ENCODE data around the gene SHROOM3. TPM values are rescaled to one million over a fixed set of nuclear protein-coding genes. Genes with fewer than 3 reads are reported as not detected.

Gene SHROOM3
- total RNA-seq, 2 experiments from 2014 or later: not detected

GRCh38 chr4:76752861-76753501 lies 318.0 kb downstream of the SHROOM3 start:
- H3K27me3 Mint-ChIP-seq (ENCODE audit: low read depth): peaks cover 18% of the 10 kb centered on the region
- H3K4me1 Mint-ChIP-seq (ENCODE audit: low read depth): no peaks in the 10 kb centered on the region
- H3K9me3 Mint-ChIP-seq (ENCODE audit: insufficient read depth): no peaks in the 10 kb centered on the region
- H3K36me3 Mint-ChIP-seq (ENCODE audit: low read depth): no peaks in the 10 kb centered on the region
- ChIA-PET CTCF (no interaction called here), POLR2A (no interaction called here)
- no peak overlapping the region for H3K27ac Mint-ChIP-seq
- ATAC-seq: no peak
- DNase-seq: no peak
- no peak overlapping the region for H3K4me3 Mint-ChIP-seq

- ATAC-seq (no peak), DNase-seq (no peak)
- Mint-ChIP-seq H3K27me3 (ENCODE audit: low read depth) (peaks cover 17% of the 10 kb centered on the region), H3K4me1 (ENCODE audit: low read depth) (no peaks in the 10 kb centered on the region), H3K9me3 (ENCODE audit: insufficient read depth) (no peaks in the 10 kb centered on the region), H3K27ac (no peak overlapping the region), H3K36me3 (ENCODE audit: low read depth) (no peaks in the 10 kb centered on the region), H3K4me3 (no peak overlapping the region)
- POLR2A ChIA-PET: no interaction called here
- CTCF ChIA-PET: no interaction called here
These were observed 318.8 kb downstream of the SHROOM3 start for GRCh38 chr4:76753814-76754213.

- no peaks in the 10 kb centered on the region for H3K9me3 Mint-ChIP-seq (ENCODE audit: insufficient read depth)
- CTCF ChIA-PET: no interaction called here
- no peaks in the 10 kb centered on the region for H3K4me1 Mint-ChIP-seq (ENCODE audit: low read depth)
- H3K4me3 Mint-ChIP-seq: no peak overlapping the region
- no peak for ATAC-seq
- no peak overlapping the region for H3K27ac Mint-ChIP-seq
- POLR2A ChIA-PET: no interaction called here
- no peaks in the 10 kb centered on the region for H3K36me3 Mint-ChIP-seq (ENCODE audit: low read depth)
- H3K27me3 Mint-ChIP-seq (ENCODE audit: low read depth): peaks cover 14% of the 10 kb centered on the region
- DNase-seq: no peak
These were observed 319.4 kb downstream of the SHROOM3 start for GRCh38 chr4:76754439-76754838.

- Mint-ChIP-seq H3K4me1 (ENCODE audit: low read depth) (no peaks in the 10 kb centered on the region), H3K9me3 (ENCODE audit: insufficient read depth) (no peaks in the 10 kb centered on the region), H3K27ac (no peak overlapping the region), H3K36me3 (ENCODE audit: low read depth) (no peaks in the 10 kb centered on the region), H3K27me3 (ENCODE audit: low read depth) (peaks cover 11% of the 10 kb centered on the region), H3K4me3 (no peak overlapping the region)
- ChIA-PET CTCF (no interaction called here), POLR2A (no interaction called here)
- ATAC-seq (no peak), DNase-seq (no peak)
These were observed 320.7 kb downstream of the SHROOM3 start for GRCh38 chr4:76755756-76756155.

- no peak overlapping the region for H3K27ac Mint-ChIP-seq
- ChIA-PET CTCF (interaction anchor here (1.1 kb wide), 1 partner anchor 12 kb away, joined by 4 read pairs; no protein-coding TSS in a partner anchor), POLR2A (no interaction called here)
- H3K27me3 Mint-ChIP-seq (ENCODE audit: low read depth): peaks cover 11% of the 10 kb centered on the region
- no peaks in the 10 kb centered on the region for H3K4me1 Mint-ChIP-seq (ENCODE audit: low read depth)
- DNase-seq (no peak), ATAC-seq (no peak)
- H3K9me3 Mint-ChIP-seq (ENCODE audit: insufficient read depth): no peaks in the 10 kb centered on the region
- no peaks in the 10 kb centered on the region for H3K36me3 Mint-ChIP-seq (ENCODE audit: low read depth)
- no peak overlapping the region for H3K4me3 Mint-ChIP-seq
These were observed 321.4 kb downstream of the SHROOM3 start for GRCh38 chr4:76756416-76756815.

GRCh38 chr4:76757418-76757939 lies 322.4 kb downstream of the SHROOM3 start:
- ChIA-PET POLR2A (no interaction called here), CTCF (interaction anchor here (0.7 to 1.7 kb wide), 8 partner anchors 10 to 287 kb away, joined by 3 to 6 read pairs (median 3); no protein-coding TSS in a partner anchor)
- no peaks in the 10 kb centered on the region for H3K36me3 Mint-ChIP-seq (ENCODE audit: low read depth)
- H3K4me1 Mint-ChIP-seq (ENCODE audit: low read depth): no peaks in the 10 kb centered on the region
- no peak overlapping the region for H3K27ac Mint-ChIP-seq
- no peaks in the 10 kb centered on the region for H3K9me3 Mint-ChIP-seq (ENCODE audit: insufficient read depth)
- peaks cover 6% of the 10 kb centered on the region for H3K27me3 Mint-ChIP-seq (ENCODE audit: low read depth)
- no peak overlapping the region for H3K4me3 Mint-ChIP-seq
- ATAC-seq (no peak), DNase-seq (no peak)

GRCh38 chr4:76758290-76758882 lies 323.4 kb downstream of the SHROOM3 start:
- no peak overlapping the region for H3K27ac Mint-ChIP-seq
- no peaks in the 10 kb centered on the region for H3K4me1 Mint-ChIP-seq (ENCODE audit: low read depth)
- POLR2A ChIA-PET: no interaction called here
- DNase-seq (no peak), ATAC-seq (peak; percentile 44)
- CTCF ChIA-PET: interaction anchor here (0.9 to 1.7 kb wide), 6 partner anchors 20 to 324 kb away, joined by 3 to 6 read pairs (median 3); no protein-coding TSS in a partner anchor
- H3K27me3 Mint-ChIP-seq (ENCODE audit: low read depth): peaks cover 6% of the 10 kb centered on the region
- no peaks in the 10 kb centered on the region for H3K9me3 Mint-ChIP-seq (ENCODE audit: insufficient read depth)
- H3K4me3 Mint-ChIP-seq: no peak overlapping the region
- no peaks in the 10 kb centered on the region for H3K36me3 Mint-ChIP-seq (ENCODE audit: low read depth)

GRCh38 chr4:76758996-76759395 lies 324.0 kb downstream of the SHROOM3 start:
- Mint-ChIP-seq H3K4me1 (ENCODE audit: low read depth) (no peaks in the 10 kb centered on the region), H3K27ac (no peak overlapping the region), H3K36me3 (ENCODE audit: low read depth) (no peaks in the 10 kb centered on the region), H3K9me3 (ENCODE audit: insufficient read depth) (no peaks in the 10 kb centered on the region), H3K4me3 (no peak overlapping the region), H3K27me3 (ENCODE audit: low read depth) (peaks cover 6% of the 10 kb centered on the region)
- CTCF ChIA-PET: interaction anchor here (1.0 kb wide), 1 partner anchor 328 kb away, joined by 4 read pairs; no protein-coding TSS in a partner anchor
- no peak for DNase-seq
- POLR2A ChIA-PET: no interaction called here
- no peak for ATAC-seq

GRCh38 chr4:76760193-76760592 lies 325.2 kb downstream of the SHROOM3 start:
- H3K4me1 Mint-ChIP-seq (ENCODE audit: low read depth): no peaks in the 10 kb centered on the region
- peaks cover 10% of the 10 kb centered on the region for H3K27me3 Mint-ChIP-seq (ENCODE audit: low read depth)
- CTCF ChIA-PET: interaction anchor here (1.0 to 1.3 kb wide), 3 partner anchors 13 to 330 kb away, joined by 3 to 4 read pairs (median 3); no protein-coding TSS in a partner anchor
- POLR2A ChIA-PET: no interaction called here
- DNase-seq (no peak), ATAC-seq (no peak)
- H3K4me3 Mint-ChIP-seq: no peak overlapping the region
- no peaks in the 10 kb centered on the region for H3K9me3 Mint-ChIP-seq (ENCODE audit: insufficient read depth)
- no peaks in the 10 kb centered on the region for H3K36me3 Mint-ChIP-seq (ENCODE audit: low read depth)
- no peak overlapping the region for H3K27ac Mint-ChIP-seq

- Mint-ChIP-seq H3K4me1 (ENCODE audit: low read depth) (no peaks in the 10 kb centered on the region), H3K9me3 (ENCODE audit: insufficient read depth) (no peaks in the 10 kb centered on the region), H3K4me3 (no peak overlapping the region), H3K36me3 (ENCODE audit: low read depth) (no peaks in the 10 kb centered on the region), H3K27me3 (ENCODE audit: low read depth) (peaks cover 10% of the 10 kb centered on the region), H3K27ac (no peak overlapping the region)
- DNase-seq (no peak), ATAC-seq (no peak)
- ChIA-PET POLR2A (no interaction called here), CTCF (no interaction called here)
These were observed 327.4 kb downstream of the SHROOM3 start for GRCh38 chr4:76762137-76763130.

- ChIA-PET CTCF (no interaction called here), POLR2A (no interaction called here)
- DNase-seq (no peak), ATAC-seq (no peak)
- Mint-ChIP-seq H3K27ac (no peak overlapping the region), H3K27me3 (ENCODE audit: low read depth) (peaks cover 13% of the 10 kb centered on the region), H3K4me1 (ENCODE audit: low read depth) (no peaks in the 10 kb centered on the region), H3K4me3 (no peak overlapping the region), H3K9me3 (ENCODE audit: insufficient read depth) (no peaks in the 10 kb centered on the region), H3K36me3 (ENCODE audit: low read depth) (no peaks in the 10 kb centered on the region)
These were observed 329.2 kb downstream of the SHROOM3 start for GRCh38 chr4:76764251-76764650.
